ENCODE data around the gene ZBTB42.

ZBTB42 gene

DNA sequence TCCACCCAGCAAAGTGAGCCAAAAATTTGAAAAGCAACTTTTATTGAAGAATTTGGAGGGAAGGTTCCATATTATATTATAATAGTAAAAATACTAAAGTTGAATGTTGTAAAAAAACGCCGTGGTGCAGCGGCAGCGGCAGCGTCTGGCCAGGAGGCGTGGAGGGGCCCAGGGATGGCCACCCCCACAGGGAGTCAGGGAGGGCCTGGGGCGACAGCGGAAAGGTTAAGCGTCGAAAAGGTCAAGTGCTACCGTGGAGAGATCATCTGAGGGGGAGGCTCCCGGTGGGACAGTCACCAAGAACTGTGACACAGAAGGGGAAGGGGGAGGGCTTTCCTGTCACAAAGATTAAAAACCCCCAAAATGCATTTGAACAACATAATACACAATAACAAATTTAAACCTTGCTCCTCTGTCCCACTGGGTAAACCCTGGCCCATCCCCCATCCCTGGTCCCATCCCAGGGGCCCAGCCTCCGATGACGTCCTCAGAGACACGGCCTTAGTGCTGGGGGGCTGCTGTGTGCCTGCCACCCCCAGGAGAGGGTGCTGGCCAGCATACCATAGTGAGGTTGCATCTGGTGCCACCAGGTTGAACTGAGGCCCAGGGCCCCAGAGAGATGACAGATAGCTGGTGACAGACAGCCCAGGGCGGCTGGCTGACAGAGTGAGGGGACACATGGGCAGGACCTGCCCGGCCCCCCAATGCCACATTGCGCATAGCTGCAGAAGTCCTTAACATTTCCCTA lies 31.4 kb upstream of the ZBTB42 start:
- no peak for DNase-seq (ENCODE audit: low read depth)

DNA sequence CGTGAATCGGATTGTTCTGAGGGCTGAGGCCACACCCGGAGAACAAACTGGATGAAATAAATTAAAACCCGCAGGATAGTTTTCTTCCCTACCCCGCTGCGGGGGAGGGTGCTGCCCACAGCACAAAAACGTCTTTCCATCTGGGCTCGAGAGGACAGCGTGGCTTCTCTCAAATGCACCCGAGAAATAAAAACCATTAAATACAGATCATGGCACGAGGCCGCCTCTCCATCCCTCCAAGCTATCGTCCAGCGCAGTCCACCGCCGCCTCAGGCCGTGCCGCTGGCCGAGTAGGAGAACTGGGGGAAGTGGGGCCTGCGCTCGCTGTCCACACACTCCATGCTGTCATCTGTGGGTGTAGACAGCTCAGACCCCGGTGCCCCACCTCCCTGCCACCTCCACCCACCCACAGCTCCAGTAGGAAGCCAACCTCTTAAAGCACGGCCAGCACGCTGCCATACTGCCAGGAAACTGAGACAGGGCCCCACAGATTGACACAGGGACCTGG lies 30.8 kb upstream of the ZBTB42 start:
- DNase-seq (ENCODE audit: low read depth) = no peak

DNA sequence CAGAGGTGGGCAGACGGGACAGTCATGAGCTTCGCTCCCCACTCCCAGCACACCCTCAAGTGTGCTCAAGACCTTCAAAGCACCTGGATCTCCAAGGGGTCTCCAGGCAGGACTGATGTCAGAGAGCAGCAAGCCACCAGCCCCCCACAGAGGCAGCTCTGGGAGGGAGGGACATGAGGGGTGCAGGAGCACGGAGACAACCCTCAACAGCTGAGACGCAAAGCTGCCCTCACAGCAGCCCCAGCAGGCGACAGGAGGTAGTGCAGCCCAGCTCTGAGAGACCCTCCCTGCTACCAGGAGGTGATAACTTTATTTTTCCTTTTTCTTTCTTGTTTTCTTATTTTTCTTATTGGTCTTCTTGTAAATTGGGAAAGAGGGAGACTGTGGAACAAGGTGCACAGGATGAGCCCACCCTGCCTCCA lies 30.0 kb upstream of the ZBTB42 start:
- DNase-seq (ENCODE audit: low read depth) = no peak

DNA sequence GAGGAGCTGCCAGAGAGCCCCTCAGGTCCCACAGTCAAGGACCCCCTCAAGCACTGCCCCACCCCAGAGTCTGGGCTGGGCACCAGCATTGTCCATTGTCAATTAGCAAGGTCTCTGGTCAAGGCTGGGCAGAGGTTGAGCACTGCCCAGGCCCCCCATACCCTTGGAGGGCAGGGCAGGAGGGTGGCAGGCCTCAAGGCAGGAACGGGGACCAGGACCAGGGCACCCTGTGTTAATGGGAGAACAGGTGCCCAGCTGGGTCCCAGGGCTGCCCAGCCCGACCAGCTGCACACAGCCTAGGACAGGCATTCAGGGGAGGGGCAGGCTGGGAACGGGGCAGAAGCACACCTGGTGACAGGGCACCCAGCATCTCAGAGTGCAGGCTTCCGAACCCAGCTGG lies 29.5 kb upstream of the ZBTB42 start:
- no peak for DNase-seq (ENCODE audit: low read depth)

DNA sequence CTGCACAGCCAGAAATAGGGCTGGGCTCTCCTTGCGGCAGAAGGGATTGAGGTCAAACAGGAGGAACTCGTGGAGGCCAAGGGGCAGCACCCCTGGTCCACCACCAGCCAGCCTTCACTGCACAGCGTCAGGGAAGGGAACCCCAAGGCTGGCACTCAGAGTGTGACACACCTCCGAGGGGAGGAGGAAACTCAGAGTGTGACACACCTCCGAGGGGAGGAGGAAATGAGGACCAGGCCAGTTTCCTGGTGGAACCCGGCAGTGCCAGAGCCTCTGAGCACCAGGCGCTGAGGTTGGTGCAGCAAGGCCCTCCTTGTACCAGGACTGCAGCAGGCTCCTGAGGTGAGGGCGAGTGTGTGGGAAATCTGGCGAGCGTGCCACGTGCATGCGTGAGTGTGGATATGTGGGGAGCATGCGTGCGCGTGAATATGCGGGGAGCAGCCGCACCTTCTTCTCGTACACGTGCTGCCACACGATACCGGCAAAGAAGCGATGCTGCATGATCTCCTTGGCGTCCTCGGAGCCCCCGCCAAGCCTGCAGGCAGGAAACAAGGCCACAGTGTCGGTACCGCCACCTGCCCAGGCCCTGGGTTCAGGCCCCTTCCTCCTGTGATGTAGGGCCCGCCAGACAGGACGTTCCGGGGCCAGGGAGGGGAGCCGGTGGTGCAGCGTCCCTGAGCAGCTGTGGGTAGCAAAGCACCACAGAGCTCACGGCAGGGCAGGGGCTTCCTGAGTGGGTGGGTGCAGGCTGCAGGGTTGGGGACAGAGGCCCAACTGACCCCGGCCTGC lies 28.8 kb upstream of the ZBTB42 start:
- no peak for DNase-seq (ENCODE audit: low read depth)

DNA sequence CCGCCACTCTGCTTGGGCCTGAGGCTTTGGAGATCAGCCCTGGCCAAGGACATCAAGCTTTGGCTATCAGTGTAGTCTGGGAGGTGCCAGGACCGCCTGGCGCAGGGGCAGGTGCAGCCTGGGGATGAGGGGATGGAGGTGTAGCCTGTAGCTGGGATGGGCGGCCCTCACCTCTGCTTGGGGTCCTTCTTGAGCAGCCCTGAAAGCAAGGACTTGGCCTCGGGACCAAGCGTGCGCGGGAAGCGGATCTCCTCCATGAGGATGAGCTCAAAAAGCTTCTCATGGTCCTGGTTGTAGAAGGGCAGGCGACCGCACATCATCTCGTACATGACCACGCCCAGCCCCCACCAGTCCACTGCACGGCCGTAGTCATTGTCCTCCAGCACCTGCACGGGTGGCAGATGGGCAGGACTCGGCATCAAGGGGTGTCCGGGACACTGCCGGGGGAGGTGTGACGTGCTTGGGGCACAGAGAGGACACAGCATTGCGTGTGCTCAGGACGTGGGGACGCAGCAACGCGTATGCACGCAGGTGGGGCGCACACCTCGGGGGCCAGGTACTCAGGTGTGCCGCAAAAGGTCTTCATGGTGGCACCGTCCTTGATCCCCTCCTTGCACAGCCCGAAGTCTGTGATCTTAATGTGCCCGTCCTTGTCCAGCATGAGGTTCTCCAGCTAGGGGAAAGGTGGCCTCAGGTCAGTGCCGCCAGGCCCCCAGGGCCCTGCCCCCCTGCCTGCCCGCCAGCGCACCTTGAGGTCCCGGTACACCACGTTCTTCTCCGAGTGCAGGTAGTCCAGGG lies 28.0 kb upstream of the ZBTB42 start:
- DNase-seq (ENCODE audit: low read depth) = no peak

DNA sequence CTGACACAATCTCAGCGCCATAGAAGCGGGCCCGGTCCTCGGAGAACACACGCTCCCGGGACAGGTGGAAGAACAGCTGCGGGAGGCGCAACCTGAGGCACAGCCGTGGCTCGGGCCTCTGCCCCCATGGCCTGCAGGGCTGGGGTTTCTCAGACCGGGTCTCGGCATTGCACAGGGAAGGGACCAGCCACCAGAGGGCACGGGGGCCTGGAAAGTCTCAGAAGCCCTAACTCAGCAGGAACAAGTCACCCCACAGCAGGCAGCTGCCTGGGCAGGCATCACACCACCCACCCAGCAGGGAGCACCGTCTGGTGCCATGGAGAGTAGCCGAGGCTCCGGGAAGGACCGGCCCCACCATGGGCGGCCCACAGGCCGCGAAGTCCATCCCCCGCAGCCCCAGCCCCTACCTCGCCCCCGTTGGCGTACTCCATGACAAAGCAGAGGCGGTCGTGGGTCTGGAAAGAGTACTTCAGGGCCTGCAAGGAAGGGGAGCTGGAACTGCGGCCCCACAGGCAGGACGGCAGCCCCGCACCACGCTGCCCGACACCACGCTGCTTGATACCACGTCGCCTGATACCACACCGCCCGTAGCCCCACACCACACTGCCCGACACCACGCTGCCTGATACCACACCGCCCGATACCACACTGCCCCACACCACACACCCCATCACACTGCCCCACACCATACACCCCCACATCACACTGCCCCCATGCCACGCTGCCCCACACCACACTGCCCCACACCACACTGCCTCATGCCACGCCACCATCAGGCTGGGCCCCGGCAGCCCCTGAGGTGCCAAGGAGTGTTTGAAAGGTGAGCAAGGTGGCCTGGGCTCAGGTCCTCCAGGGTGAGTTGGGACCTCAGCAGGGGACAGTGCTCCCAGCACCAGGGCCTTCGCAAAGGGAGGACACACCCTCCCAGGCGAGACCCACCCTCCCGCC lies 27.1 kb upstream of the ZBTB42 start:
- DNase-seq (ENCODE audit: low read depth) = no peak

DNA sequence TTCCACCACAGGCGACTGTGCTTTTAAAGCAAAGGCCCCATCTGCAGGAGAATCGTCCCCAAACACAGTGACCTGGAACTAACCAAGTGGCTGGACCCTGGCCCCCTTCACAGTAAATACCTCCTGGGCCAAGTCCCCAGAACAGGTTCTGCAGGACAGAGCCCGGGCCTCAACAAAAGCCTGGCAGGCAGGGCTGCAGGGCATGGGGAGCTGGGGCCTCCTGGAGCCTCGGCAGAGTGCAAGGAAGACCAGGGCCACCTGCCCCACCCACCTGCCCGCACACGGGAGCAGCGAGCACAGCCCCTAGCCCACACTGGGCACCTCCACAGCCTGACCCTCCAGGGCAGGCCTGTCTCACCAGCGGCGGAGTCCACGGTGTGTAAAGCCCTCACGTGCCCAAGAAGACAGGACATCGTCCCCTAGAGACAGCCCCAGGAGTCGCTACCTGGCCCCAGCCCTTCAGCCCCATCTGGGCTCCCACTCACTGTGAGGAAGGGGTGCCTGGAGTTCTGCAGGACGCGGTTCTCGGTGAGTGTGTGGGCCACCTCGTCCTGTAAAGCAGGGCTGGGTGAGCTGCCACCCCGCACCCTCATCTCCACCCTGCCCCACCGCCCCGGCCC lies 26.3 kb upstream of the ZBTB42 start:
- no peak for DNase-seq (ENCODE audit: low read depth)

DNA sequence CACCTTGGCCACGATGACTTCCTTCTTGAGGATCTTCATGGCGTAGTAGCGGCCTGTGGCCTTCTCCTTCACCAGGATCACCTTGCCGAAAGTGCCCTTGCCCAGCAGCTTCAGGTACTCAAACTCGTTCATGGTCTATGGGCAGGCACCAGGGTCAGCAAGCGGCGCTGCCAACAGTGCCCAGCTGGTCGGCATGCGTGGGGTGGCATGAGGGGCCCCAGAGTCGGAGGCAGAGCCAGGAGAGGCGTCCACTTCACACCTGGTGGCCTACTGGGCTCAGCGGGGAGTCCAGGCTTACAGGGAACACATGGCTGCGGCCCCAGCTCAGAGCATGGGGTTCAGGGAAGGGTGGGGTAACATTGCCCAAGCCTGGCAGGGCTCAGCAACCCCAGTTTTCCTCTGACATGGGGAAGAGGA lies 25.8 kb upstream of the ZBTB42 start:
- no peak for DNase-seq (ENCODE audit: low read depth)

DNA sequence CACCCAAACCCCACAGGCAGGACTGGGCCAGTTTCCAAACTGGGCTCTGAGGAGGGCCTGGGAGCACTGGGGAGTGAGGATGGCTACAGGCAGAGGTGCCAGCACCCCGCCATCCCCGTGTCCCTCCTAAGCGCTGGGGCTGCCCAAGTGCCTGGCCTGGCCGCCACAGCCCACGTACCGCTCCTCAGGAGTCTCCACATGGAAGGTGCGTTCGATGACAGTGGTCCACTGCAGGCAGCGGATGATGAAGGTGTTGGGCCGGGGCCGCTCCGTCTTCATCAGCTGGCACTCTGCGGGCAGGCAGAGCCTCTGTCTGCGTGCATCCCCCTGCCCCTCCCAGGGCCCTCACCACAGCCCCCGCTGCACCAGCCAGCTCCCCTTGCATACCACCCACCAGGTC lies 24.4 kb upstream of the ZBTB42 start:
- no peak for DNase-seq (ENCODE audit: low read depth)

DNA sequence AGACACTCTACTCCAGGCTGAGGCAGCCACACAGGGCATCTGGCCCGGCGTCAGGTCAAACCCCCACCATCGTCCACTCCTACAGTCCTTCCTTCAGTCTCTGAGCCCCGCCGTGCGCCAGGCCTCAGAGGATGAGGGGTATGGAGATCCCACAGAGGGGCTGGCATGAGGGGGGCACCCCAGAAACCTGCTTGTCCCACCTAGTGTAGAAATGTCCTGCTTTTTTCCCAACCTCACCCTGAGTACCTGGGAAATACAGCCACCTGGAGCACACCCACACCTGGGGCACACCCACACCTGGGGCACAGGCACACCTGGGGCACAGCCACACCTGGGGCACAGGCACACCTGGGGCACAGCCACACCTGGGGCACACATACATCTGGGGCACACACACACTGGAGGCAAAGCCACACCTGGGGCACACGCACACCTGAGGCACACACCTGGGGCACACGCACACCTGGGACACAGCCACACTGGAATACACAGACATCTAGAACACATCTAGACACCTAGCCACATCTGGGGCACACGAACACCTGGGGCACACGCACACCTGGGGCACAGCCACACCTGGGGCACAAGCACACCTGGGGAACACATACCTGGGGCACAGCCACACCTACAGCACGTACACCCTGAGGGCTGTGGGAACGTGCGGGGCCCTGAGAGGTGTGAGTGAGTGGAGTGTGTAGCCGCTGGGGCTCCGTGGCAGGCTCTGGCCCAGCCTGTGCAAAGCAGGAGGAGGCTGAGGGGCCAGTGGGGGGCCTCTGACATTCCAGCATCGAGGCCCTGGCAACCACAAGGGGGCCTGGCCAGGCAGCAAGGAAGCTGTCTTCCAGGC lies 23.7 kb upstream of the ZBTB42 start:
- DNase-seq (ENCODE audit: low read depth) = no peak

DNA sequence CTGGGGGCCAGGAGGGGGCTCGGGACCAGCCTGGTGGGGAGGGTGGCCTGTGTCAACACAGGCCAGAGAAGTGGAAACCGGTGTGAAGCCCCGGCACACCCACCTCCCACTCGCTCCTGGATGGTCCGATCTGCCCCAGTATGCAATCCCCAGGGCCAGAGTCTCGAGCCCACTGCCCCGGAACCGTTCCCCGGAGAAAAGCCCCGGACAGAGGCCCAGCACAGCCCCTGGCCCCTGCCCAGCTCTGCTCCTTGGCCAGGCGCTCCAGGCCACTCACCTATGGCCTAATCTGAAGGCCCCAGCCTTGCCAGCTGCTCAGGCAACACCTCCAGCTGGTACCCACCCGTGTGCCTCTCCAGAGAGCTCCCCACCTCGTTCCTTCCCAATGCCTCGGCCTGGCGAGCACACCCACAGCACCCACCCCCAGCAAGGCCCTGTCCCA lies 23.1 kb upstream of the ZBTB42 start:
- no peak for DNase-seq (ENCODE audit: low read depth)

DNA sequence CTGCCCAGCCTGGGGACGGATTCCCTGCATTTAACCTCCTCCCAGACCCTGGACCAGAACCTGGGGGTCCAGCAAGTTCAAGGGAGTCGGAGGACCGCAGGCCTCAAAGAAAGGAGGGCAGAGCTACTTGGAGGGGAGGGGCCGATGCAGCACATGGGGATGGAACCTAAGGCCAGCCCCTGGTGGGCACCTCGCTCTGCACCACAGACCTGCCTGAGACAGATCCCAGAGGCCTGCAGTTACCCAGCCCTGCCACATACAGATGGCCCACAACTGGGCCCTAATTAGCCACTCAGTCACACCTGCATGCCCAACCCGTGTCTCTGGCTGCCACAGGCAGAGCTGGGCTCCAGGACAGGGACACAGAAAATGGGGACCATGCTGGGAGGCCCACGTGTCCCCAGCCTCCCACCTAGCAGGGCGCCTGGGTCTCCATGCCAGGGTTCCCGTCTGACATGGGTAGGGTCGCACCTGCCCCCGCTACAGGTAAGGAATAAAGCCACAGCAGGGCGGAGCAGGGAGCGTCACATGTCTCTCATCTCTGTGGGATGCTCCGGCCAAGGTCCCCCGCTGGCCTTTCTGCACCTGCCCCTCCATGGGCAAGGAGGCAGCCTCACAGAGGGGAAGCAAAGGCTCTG lies 22.1 kb upstream of the ZBTB42 start:
- DNase-seq (ENCODE audit: low read depth) = no peak

DNA sequence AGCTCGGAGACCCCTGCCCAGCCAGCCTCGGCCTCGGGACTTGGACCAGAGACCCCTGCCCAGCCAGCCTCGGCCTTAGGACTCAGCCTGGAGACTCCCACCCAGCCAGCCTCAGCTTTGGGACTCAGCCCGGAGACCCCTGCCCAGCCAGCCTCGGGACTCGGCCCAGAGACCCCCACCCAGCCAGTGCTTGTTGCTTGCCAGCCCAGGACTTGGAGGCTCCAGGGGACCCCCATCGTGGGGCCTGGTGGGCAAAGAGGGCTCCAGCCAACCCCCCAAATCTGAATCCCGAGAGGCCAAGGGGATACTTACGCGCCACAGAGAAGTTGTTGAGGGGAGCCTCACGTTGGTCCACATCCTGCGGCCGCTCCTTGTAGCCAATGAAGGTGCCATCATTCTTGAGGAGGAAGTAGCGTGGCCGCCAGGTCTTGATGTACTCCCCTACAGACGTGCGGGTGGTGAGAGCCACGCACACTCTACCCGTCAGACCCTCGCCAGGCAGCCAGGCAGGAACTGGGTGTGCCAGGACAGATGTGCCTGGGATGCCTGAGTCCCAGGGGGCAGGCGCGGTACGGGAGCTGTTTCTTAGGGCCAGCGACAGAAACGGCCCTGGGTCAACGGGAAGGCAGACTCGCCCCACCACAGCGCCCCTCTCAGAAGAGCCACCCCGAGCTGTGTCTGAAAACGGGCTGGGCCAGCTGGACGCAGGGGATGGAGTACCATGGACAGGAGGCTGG lies 21.0 kb upstream of the ZBTB42 start:
- DNase-seq (ENCODE audit: low read depth) = no peak

DNA sequence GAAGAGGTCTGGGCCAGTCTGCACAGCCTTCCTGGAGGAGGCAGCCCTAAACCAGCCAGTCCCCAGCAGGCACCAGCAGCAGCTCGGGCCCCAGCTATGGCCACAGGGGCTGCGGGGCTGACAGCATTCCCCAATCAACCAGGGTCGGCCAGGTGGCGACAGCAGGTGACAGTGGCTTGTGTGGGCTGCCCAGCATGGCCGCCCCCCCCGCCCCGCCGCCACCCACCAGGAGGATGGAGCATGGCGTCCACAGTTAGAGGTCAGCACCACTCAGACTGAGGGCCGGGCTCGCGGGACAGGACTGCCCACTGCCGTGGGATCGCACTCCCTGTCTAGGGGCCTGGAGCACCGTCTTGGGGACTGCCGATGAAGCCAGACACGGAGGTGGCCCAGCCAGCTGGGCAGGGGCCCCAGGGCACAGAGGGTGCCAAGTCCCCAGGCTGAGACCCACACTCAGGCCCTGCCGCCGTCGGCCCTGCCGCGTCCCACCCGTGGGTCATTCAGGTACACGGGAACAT lies 20.3 kb upstream of the ZBTB42 start:
- DNase-seq (ENCODE audit: low read depth) = no peak

DNA sequence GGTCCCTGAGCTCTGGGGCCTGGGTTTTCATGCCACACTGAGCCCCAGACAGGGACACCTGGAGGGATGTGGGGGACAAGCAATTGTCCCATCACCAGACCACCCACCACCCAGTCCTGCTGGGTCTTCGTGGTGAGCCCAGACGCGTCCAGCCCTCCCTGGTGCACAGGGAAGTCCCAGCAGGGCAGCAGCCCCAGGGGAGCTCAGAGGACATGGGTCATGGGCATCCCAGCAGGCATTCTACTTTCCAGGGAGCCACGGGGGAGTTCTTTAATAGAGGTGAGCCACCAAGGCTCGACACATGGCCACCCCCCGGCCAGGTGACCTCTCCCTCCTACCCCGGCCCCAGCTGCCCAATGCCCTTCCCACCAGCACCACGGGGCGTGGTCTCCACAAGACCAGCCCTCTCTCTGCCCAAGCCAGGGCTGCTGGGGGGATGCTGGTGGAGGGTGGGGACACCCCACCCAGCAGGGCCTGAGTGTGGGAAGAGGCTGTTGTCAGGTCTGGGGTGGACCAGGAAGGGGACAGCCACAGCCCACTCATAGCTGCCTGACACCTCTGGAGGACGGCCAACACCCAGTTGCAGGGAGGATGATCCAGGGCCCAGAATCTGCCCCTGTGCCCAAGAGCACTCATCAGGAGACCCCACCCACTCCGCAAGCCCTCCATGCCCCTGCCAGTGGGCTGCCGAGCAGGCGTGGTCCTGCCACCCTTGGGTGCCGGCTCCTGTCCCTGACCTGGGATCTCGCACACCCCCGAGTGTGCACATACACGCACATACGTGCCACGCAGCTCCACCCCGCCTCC lies 19.4 kb upstream of the ZBTB42 start:
- no peak for DNase-seq (ENCODE audit: low read depth)

DNA sequence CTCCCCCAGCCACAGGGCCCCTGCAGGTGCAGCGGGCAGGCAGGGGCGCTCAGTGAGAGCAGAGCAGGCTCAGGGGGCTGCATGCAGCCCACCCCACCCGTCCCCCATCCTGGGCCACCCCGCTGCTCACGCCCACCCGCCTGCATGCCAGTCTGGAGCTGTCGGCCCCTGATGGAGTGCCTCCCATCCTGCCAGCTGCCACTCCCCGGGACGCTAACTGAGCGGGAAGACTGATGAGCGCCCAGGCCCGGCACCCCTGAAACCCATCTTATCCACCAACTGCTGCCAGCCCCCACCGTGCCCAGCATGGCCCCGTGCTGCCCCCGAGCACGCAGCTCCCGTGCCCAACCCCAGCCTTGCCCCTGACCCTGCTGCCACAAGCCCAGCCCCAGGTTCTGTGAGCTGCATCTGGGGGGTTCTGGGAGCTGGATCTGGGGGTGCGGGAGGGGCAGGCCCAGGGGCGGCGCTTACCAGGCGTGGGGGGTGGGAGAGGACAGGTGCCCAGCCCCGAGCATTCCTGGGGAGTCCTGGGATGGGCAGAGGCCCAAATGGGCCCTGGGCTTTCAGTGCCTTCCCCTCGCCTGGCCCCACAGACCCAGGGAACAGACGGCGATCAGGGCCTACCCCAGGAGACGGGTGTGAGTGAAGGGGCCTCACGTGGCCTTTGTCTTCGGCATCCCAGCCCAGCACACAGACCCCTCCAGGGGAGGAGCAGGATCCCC lies 18.7 kb upstream of the ZBTB42 start:
- DNase-seq (ENCODE audit: low read depth) = no peak

All from fibroblast of the conjunctiva (primary cell).